Breast epithelium (tissue), 4 donors: Measurements from ENCODE around the gene RHBDF1. TPM values are rescaled to one million over a fixed set of nuclear protein-coding genes. Genes with fewer than 3 reads are reported as not detected.

Source experiments
- DNase-seq, 2 donors: peaks; one replicate each; pipeline ENCODE4 v3.0.0-alpha.2; 2019; ENCODE audit warnings: low spot score in 2 of 2
- H3K27ac ChIP-seq, 2 donors: fragments of 200-600 bp; sonication (generic) in 1 of 2; one replicate each; pipeline ENCODE4 v1.5.1; 2016 to 2019; ENCODE audit warnings: mild to moderate bottlenecking in 1 of 2
- H3K27me3 ChIP-seq, 2 donors: fragments of 200-600 bp; sonication (generic) in 1 of 2; one replicate each; pipeline versions ENCODE4 v1.5.1 to v1.6.0; 2017 to 2019; ENCODE audit warnings: control low read depth in 1 of 2, mild to moderate bottlenecking in 1 of 2
- H3K36me3 ChIP-seq: fragments of 200-600 bp; one replicate; pipeline ENCODE4 v1.5.1; 2019
- H3K4me1 ChIP-seq, 2 donors: fragments of 200-600 bp; sonication (generic); one replicate each; pipeline ENCODE4 v1.5.1; 2016 to 2019; ENCODE audit warnings: control low read depth in 1 of 2
- H3K4me3 ChIP-seq, 3 donors: fragments of 200-600 bp; sonication (generic); 1 replicate in 2 of 3; 2 replicates in 1 of 3; pipeline ENCODE4 v1.5.1; 2016 to 2019; ENCODE audit warnings: mild to moderate bottlenecking in 3 of 3, moderate library complexity in 2 of 3
- H3K9me3 ChIP-seq, 2 donors: fragments of 200-600 bp; sonication (generic) in 1 of 2; one replicate each; pipeline ENCODE4 v1.5.1; 2016 to 2019; ENCODE audit warnings: control low read depth in 1 of 2
- POLR2A ChIP-seq: fragments of 450-650 bp; IDR thresholded peaks from one replicate; pipeline ENCODE4 v1.6.1; 2016; ENCODE audit warnings: antibody characterized with exemption, mild to moderate bottlenecking, moderate library complexity
- POLR2AphosphoS5 ChIP-seq, 3 donors: sonication (generic); formaldehyde crosslinking; IDR thresholded peaks; one replicate each; pipeline ENCODE4 v1.6.1; 2017; ENCODE audit warnings: antibody characterized with exemption in 3 of 3
- intact Hi-C: fragments of 100-400 bp; cut with DNase I; formaldehyde crosslinking; loops from one replicate; pipeline ENCODE4 v1.15.1; 2023; ENCODE audit warnings: low total_unique reads
- total RNA-seq, 3 donors: library from RNA; depleted of rRNA; stranded (reverse); fragments of >200 nt; gene quantifications; one replicate each; pipeline ENCODE4 v1.1.0, GENCODE V29; 2016
- TF ChIP-seq, protein P1 (sequence below), 3 donors: fragments of 450-650 bp; IDR thresholded peaks; one replicate each; pipeline ENCODE4 v1.5.1; 2016 to 2017; ENCODE audit warnings: antibody characterized with exemption in 3 of 3, mild to moderate bottlenecking in 3 of 3, moderate library complexity in 3 of 3

RHBDF1 gene
- total RNA-seq, 3 donors from 2014 or later: 29.0 to 43.3 (median 42.6) TPM

DNA sequence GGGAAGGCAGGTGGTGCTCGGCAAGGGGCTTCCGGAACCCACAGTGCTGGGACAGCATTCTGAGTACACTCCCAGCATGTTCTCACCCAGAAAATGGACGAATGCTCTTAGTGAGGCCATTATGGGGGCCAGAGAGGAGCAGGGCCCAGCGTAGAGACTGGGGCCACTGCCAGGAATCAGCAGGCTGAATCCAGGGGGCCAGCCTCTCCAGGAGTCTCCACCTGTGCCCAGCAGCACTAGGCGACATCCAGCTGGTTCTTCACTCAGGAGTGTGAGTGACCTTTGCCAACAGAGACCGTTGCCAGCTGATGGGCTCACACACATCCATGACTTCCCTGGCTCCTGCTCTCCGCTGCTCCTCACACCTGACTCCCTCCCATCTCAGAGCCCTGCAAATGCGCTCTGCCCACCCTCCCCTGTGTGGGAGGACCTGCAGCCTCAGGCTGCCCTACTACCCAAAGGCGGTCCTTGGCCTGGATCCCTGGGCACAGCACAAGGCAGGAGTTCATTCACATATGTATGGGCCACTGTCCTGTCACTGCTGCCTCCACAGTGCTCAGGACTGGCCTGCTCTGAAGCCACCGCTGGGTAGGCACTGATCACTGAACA lies 5.1 kb downstream of the RHBDF1 start:
- Histone ChIP-seq H3K9me3 (no peaks in the 10 kb centered on the region), H3K27ac (peak overlapping the region; percentile 4 to 32), H3K4me3 (no peak overlapping the region), H3K27me3 (no peaks in the 10 kb centered on the region), H3K36me3 (no peaks in the 10 kb centered on the region), H3K4me1 (peaks cover 28 to 38% of the 10 kb centered on the region in 2 donors)
- TF ChIP-seq POLR2A (no peak), POLR2AphosphoS5 (IDR thresholded peaks at IDR 0.05) (no peak)
- TF ChIP-seq, protein P1, sequence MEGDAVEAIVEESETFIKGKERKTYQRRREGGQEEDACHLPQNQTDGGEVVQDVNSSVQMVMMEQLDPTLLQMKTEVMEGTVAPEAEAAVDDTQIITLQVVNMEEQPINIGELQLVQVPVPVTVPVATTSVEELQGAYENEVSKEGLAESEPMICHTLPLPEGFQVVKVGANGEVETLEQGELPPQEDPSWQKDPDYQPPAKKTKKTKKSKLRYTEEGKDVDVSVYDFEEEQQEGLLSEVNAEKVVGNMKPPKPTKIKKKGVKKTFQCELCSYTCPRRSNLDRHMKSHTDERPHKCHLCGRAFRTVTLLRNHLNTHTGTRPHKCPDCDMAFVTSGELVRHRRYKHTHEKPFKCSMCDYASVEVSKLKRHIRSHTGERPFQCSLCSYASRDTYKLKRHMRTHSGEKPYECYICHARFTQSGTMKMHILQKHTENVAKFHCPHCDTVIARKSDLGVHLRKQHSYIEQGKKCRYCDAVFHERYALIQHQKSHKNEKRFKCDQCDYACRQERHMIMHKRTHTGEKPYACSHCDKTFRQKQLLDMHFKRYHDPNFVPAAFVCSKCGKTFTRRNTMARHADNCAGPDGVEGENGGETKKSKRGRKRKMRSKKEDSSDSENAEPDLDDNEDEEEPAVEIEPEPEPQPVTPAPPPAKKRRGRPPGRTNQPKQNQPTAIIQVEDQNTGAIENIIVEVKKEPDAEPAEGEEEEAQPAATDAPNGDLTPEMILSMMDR (IDR thresholded peaks at IDR 0.05): no peak
- DNase-seq: no peak
- intact Hi-C loops: no loop called here

GRCh38 chr16:66309-67182 lies 5.9 kb downstream of the RHBDF1 start:
- Histone ChIP-seq H3K27me3 (no peaks in the 10 kb centered on the region), H3K9me3 (no peaks in the 10 kb centered on the region), H3K4me3 (no peak overlapping the region), H3K36me3 (no peaks in the 10 kb centered on the region), H3K4me1 (peaks cover 28 to 38% of the 10 kb centered on the region in 2 donors), H3K27ac (peak overlapping the region in 1 of 2 donors; percentile 4)
- TF ChIP-seq POLR2AphosphoS5 (IDR thresholded peaks at IDR 0.05) (no peak), POLR2A (no peak)
- TF ChIP-seq, protein P1 (IDR thresholded peaks at IDR 0.05): no peak
- DNase-seq: no peak
- intact Hi-C loops: no loop called here

- Histone ChIP-seq H3K27ac (no peak overlapping the region), H3K4me1 (peaks cover 24 to 32% of the 10 kb centered on the region in 2 donors), H3K9me3 (no peaks in the 10 kb centered on the region), H3K4me3 (no peak overlapping the region), H3K36me3 (peaks cover 7% of the 10 kb centered on the region), H3K27me3 (no peaks in the 10 kb centered on the region)
- intact Hi-C loops: no loop called here
- TF ChIP-seq, protein P1 (IDR thresholded peaks at IDR 0.05): peak; percentile 94 to 99 (median 99)
- TF ChIP-seq POLR2A (no peak), POLR2AphosphoS5 (IDR thresholded peaks at IDR 0.05) (peak in 1 of 3 donors; percentile 65)
- peak; percentile 74 to 91 for DNase-seq
Measured at GRCh38 chr16:65745-66144, 6.7 kb downstream of the RHBDF1 start.

DNA sequence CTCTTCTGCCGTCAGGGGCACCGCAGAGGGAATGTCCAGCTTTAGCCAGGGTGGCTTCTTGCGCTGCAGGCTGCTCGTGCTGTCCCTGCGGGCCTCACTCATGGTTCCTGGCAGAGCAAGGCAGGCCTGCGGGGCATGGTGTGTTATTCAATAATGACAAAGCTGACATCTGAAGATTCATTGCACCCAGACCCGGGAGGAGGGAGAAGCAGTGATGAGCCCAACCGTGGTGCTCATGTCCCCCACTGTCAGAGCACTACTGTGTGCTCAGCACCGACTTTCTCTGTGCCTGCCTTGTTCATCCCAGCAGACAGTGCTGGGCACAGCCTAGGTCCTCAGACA lies 7.5 kb downstream of the RHBDF1 start:
- TF ChIP-seq, protein P1 (IDR thresholded peaks at IDR 0.05): no peak
- no peak for TF ChIP-seq POLR2AphosphoS5 (IDR thresholded peaks at IDR 0.05)
- no peak for TF ChIP-seq POLR2A
- Histone ChIP-seq H3K27me3 (no peaks in the 10 kb centered on the region), H3K4me3 (no peak overlapping the region), H3K9me3 (no peaks in the 10 kb centered on the region), H3K27ac (peak overlapping the region in 1 of 2 donors; percentile 43), H3K4me1 (peaks cover 19 to 23% of the 10 kb centered on the region in 2 donors), H3K36me3 (peaks cover 7% of the 10 kb centered on the region)
- no peak for DNase-seq
- intact Hi-C loops: no loop called here
